H1 (cell line): ENCODE measurements around the gene WDR1. TPM values are rescaled to one million over a fixed set of nuclear protein-coding genes. Genes with fewer than 3 reads are reported as not detected.

Experiments used
- CTCF ChIA-PET: fragments of 300-600 bp; sonication (Branson Sonifier 250); formaldehyde crosslinking; loops from one replicate; lab custom pipeline; 2021; ENCODE audit not compliant: partially characterized antibody; lab: Charles Lee
- POLR2A ChIA-PET: fragments of 300-600 bp; sonication (Branson Sonifier 250); formaldehyde crosslinking; loops from one replicate; lab custom pipeline; 2021; ENCODE audit warnings: inconsistent platforms; ENCODE audit not compliant: partially characterized antibody; lab: Charles Lee
- DNase-seq, 2 experiments: peaks; one replicate each; pipeline versions ENCODE4 v3.0.0 to v3.0.0-alpha.2; 2010 to 2022; ENCODE audit warnings: low spot score in 2 of 2, low read depth in 1 of 2, mixed read lengths in 1 of 2
- FAIRE-seq: peaks from 2 replicates; lab custom pipeline; 2011; peaks lifted over from hg19 to GRCh38; lab: Jason Lieb, UNC
- H2AFZ ChIP-seq: 2 replicates; pipeline ENCODE4 v1.8.1; 2012; ENCODE audit warnings: low read length, inconsistent platforms
- H2AK5ac ChIP-seq: 2 replicates; pipeline ENCODE4 v1.6.1; 2013; ENCODE audit warnings: low read depth, low read length
- H2BK120ac ChIP-seq: replicated peaks from 2 replicates; pipeline ENCODE3; 2013; ENCODE audit warnings: low read depth, low read length, inconsistent platforms
- H2BK12ac ChIP-seq: 2 replicates; pipeline ENCODE4 v1.6.1; 2013; ENCODE audit warnings: low read depth, low read length
- H2BK15ac ChIP-seq: 2 replicates; pipeline ENCODE4 v1.6.1; 2013; ENCODE audit warnings: low read length
- H2BK20ac ChIP-seq: 2 replicates; pipeline ENCODE4 v1.6.1; 2013; ENCODE audit warnings: low read length
- H2BK5ac ChIP-seq: 2 replicates; pipeline ENCODE4 v1.6.1; 2013; ENCODE audit warnings: low read depth, low read length
- H3K14ac ChIP-seq: 2 replicates; pipeline ENCODE4 v1.6.1; 2013; ENCODE audit warnings: inconsistent platforms; ENCODE audit not compliant: insufficient read length
- H3K18ac ChIP-seq: 2 replicates; pipeline ENCODE4 v1.6.1; 2013; ENCODE audit warnings: low read length; ENCODE audit errors: extremely low read depth
- H3K23ac ChIP-seq: 2 replicates; pipeline ENCODE4 v1.6.1; 2013; ENCODE audit warnings: inconsistent platforms; ENCODE audit not compliant: insufficient read length
- H3K23me2 ChIP-seq: 2 replicates; pipeline ENCODE4 v1.6.1; 2013; ENCODE audit warnings: low read depth, low read length
- H3K27ac ChIP-seq: 2 replicates; pipeline ENCODE4 v1.6.1; 2011; ENCODE audit warnings: low read depth, low read length, inconsistent platforms
- H3K27me3 ChIP-seq, 4 experiments: replicated peaks in 1 of 4; 1 replicate in 1 of 4; 2 replicates in 3 of 4; pipeline versions ENCODE4 v1.6.1 to v1.8.1; 2011 to 2013; ENCODE audit warnings: low read length in 3 of 4, mild to moderate bottlenecking in 3 of 4, inconsistent platforms in 2 of 4, mixed read lengths in 2 of 4, moderate library complexity in 1 of 4; ENCODE audit not compliant: control insufficient read depth in 3 of 4, insufficient read depth in 3 of 4; ENCODE audit errors: extremely low read depth in 1 of 4
- H3K36me3 ChIP-seq, 4 experiments: 2 replicates each; pipeline versions ENCODE4 v1.6.1 to v1.8.1; 2011 to 2013; ENCODE audit warnings: mild to moderate bottlenecking in 4 of 4, low read length in 3 of 4, moderate library complexity in 2 of 4, control low read depth in 1 of 4, inconsistent platforms in 1 of 4; ENCODE audit not compliant: insufficient read depth in 4 of 4, control insufficient read depth in 2 of 4
- H3K4ac ChIP-seq: replicated peaks from 2 replicates; pipeline ENCODE3; 2013; ENCODE audit warnings: low read length, low read depth, mixed read lengths, inconsistent platforms; ENCODE audit not compliant: insufficient read length
- H3K4me1 ChIP-seq, 4 experiments: replicated peaks in 1 of 4; 1 replicate in 1 of 4; 2 replicates in 3 of 4; pipeline versions ENCODE4 v1.6.1 to v1.8.1; 2011 to 2013; ENCODE audit warnings: low read length in 3 of 4, inconsistent platforms in 2 of 4, mixed read lengths in 1 of 4; ENCODE audit not compliant: insufficient read depth in 4 of 4, control insufficient read depth in 3 of 4
- H3K4me2 ChIP-seq, 2 experiments: 2 replicates each; pipeline versions ENCODE4 v1.6.1 to v1.8.1; 2011 to 2013; ENCODE audit warnings: low read depth in 2 of 2, low read length in 2 of 2, control low read depth in 1 of 2, inconsistent platforms in 1 of 2, mild to moderate bottlenecking in 1 of 2; ENCODE audit not compliant: insufficient read depth in 1 of 2
- H3K4me3 ChIP-seq, 4 experiments: fragments of 200-600, 300-600 bp in 1 of 4; sonication (generic), shearing (Covaris generic), sonication (Bioruptor Twin) in 1 of 4; 2 replicates each; pipeline versions ENCODE4 v1.5.1 to v1.8.1; 2011 to 2016; ENCODE audit warnings: low read length in 4 of 4, low read depth in 3 of 4, control low read depth in 2 of 4, inconsistent platforms in 2 of 4, mild to moderate bottlenecking in 2 of 4, mixed read lengths in 1 of 4, moderate library complexity in 1 of 4; ENCODE audit not compliant: insufficient read depth in 2 of 4; ENCODE audit errors: extremely low read depth in 1 of 4
- H3K56ac ChIP-seq: replicated peaks from 2 replicates; pipeline ENCODE3; 2013; ENCODE audit warnings: low read depth, mild to moderate bottlenecking, mixed read lengths, low read length, inconsistent platforms; ENCODE audit not compliant: insufficient read length
- H3K79me1 ChIP-seq: 2 replicates; pipeline ENCODE4 v1.6.1; 2013; ENCODE audit warnings: low read depth, low read length, control low read depth
- H3K79me2 ChIP-seq, 2 experiments: 2 replicates each; pipeline versions ENCODE4 v1.6.1 to v1.8.1; 2012 to 2013; ENCODE audit warnings: low read length in 2 of 2, mild to moderate bottlenecking in 2 of 2, inconsistent platforms in 1 of 2; ENCODE audit not compliant: insufficient read depth in 2 of 2, control insufficient read depth in 1 of 2
- H3K9ac ChIP-seq, 4 experiments: replicated peaks in 1 of 4; 1 replicate in 1 of 4; 2 replicates in 3 of 4; pipeline versions ENCODE4 v1.6.1 to v1.8.1; 2011 to 2013; ENCODE audit warnings: low read depth in 3 of 4, low read length in 3 of 4, control low read depth in 2 of 4, mild to moderate bottlenecking in 2 of 4, moderate library complexity in 2 of 4, inconsistent platforms in 1 of 4; ENCODE audit errors: extremely low read depth in 1 of 4
- H3K9me3 ChIP-seq, 2 experiments: 2 replicates each; pipeline versions ENCODE4 v1.6.1 to v1.8.1; 2012 to 2013; ENCODE audit warnings: mild to moderate bottlenecking in 2 of 2, moderate library complexity in 2 of 2, control low read depth in 1 of 2, inconsistent platforms in 1 of 2, low read depth in 1 of 2, low read length in 1 of 2, mixed read lengths in 1 of 2; ENCODE audit not compliant: insufficient read depth in 2 of 2
- H4K20me1 ChIP-seq, 2 experiments: replicated peaks in 1 of 2; 2 replicates each; pipeline versions ENCODE3 to v1.8.1; 2011 to 2013; ENCODE audit warnings: inconsistent platforms in 2 of 2, low read length in 2 of 2, mild to moderate bottlenecking in 1 of 2; ENCODE audit not compliant: insufficient read depth in 2 of 2, control insufficient read depth in 1 of 2
- H4K5ac ChIP-seq: 2 replicates; pipeline ENCODE4 v1.6.1; 2013; ENCODE audit warnings: low read length, low read depth, mixed read lengths, inconsistent platforms; ENCODE audit not compliant: insufficient read length
- H4K8ac ChIP-seq: 2 replicates; pipeline ENCODE4 v1.8.0; 2013; ENCODE audit warnings: mild to moderate bottlenecking, moderate library complexity, low read length, inconsistent platforms; ENCODE audit not compliant: insufficient read depth; ENCODE audit errors: extremely low read depth
- H4K91ac ChIP-seq: replicated peaks from 2 replicates; pipeline ENCODE3; 2013; ENCODE audit warnings: low read length, mixed read lengths, inconsistent platforms; ENCODE audit not compliant: insufficient read length
- CEBPB ChIP-seq: IDR thresholded peaks from 2 replicates; pipeline ENCODE4 v1.6.1; 2012; ENCODE audit warnings: low read depth, low read length
- PHF8 ChIP-seq: fragments of 200-600 bp; sonication (generic); conservative IDR thresholded peaks from 2 replicates; pipeline ENCODE4 v1.7.1; 2012; ENCODE audit warnings: low read depth, mild to moderate bottlenecking, inconsistent platforms, low read length, moderate library complexity
- SAP30 ChIP-seq: fragments of 300-600 bp; sonication (generic); IDR thresholded peaks from 2 replicates; pipeline ENCODE4 v1.7.1; 2012; ENCODE audit warnings: low read length, moderate library complexity, mild to moderate bottlenecking, inconsistent platforms; ENCODE audit not compliant: insufficient read depth, insufficient replicate concordance
- TEAD4 ChIP-seq: IDR thresholded peaks from 2 replicates; pipeline ENCODE4 v1.6.1; 2012; ENCODE audit warnings: low read depth, low read length, inconsistent platforms, mixed read lengths
- WGBS, 2 experiments: shearing (Covaris generic) in 1 of 2; methylation state at CpG; one replicate each; pipeline versions ENCODE4 v1.1.6 to v1.1.7; 2013 to 2015; ENCODE audit warnings: low lambda C conversion rate in 2 of 2, mixed read lengths in 2 of 2, inconsistent platforms in 1 of 2, low coverage in 1 of 2, missing lambda C conversion rate in 1 of 2; ENCODE audit not compliant: insufficient replicate concordance in 2 of 2, insufficient coverage in 1 of 2, insufficient read length in 1 of 2; ENCODE audit errors: extremely low coverage in 1 of 2, missing lambda C conversion rate in 1 of 2; 5-methylcytosine and 5-hydroxymethylcytosine counted together
- polyA plus RNA-seq, 7 experiments: library from polyadenylated mRNA; depleted of rRNA in 3 of 7; stranded (reverse) in 5 of 7; unstranded in 2 of 7; fragments of >200 nt in 5 of 7; fragments of 200-250 nt in 2 of 7; gene quantifications; 1 replicate in 5 of 7; 2 replicates in 1 of 7; 4 replicates in 1 of 7; pipeline versions ENCODE4 v1.2.1 to v1.2.3, GENCODE V29; 2011 to 2013; ENCODE audit warnings: missing spikeins in 2 of 7, mixed read lengths in 2 of 7
- total RNA-seq: library from RNA; stranded (reverse); fragmentation: NEBNext Ultra II Directional; extraction: Animal tissue kit (Norgen Biotek cat#: 25700); gene quantifications from 2 replicates; pipeline ENCODE4 v1.2.1, GENCODE V29; 2021

WDR1 gene
- total and polyA plus RNA-seq, 2 of the 8 experiments (the other 6 are each of a cell fraction or from before 2014, with no cell fraction given): 315 to 377 TPM

DNA sequence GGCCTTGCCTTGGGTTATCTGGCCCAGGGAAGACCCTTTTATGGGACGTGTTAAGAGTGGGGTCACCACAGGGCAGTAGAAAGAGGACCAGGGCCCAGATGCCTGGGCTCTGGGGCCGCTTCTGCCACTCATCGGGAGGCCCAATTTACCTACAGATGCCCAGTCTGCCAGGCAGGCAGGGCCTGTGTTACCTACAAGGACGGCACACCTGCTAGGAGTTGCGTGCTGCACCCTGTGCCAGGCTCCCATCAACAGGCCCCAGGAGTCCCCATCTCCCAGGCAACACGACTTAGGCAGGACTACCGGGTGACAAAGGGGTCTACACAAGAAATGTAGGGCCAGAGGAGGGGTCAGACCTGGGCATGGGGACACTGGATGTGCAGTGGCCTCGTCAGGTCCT lies 34.6 kb downstream of the WDR1 start:
- Histone ChIP-seq H3K56ac (no peak overlapping the region), H3K23me2 (no peaks in the 10 kb centered on the region), H4K20me1 (peaks cover 13 to 37% of the 10 kb centered on the region in 2 experiments), H3K9me3 (no peaks in the 10 kb centered on the region), H3K4me1 (no peaks in the 10 kb centered on the region), H3K79me2 (no peaks in the 10 kb centered on the region; a peak in 1 of 4 replicates), H3K27me3 (no peaks in the 10 kb centered on the region), H2AFZ (no peak overlapping the region), H4K91ac (no peak overlapping the region), H3K4me2 (no peak overlapping the region), H4K5ac (no peak overlapping the region), H3K79me1 (peaks cover 2% of the 10 kb centered on the region; the same call in 1 of the 2 replicates), H2BK20ac (no peak overlapping the region), H3K4me3 (no peak overlapping the region), H3K18ac (no peak overlapping the region), H2BK5ac (no peak overlapping the region), H3K9ac (no peak overlapping the region), H3K23ac (no peak overlapping the region), H3K14ac (no peak overlapping the region), H3K4ac (no peak overlapping the region), H2BK12ac (no peak overlapping the region), H2AK5ac (no peak overlapping the region), H2BK15ac (no peak overlapping the region), H2BK120ac (no peak overlapping the region), H3K27ac (no peak overlapping the region), H3K36me3 (peaks cover 66 to 99% (median 94%) of the 10 kb centered on the region in 4 experiments), H4K8ac (no peak overlapping the region)
- POLR2A ChIA-PET: interaction anchor here (1.5 kb wide), 1 partner anchor 11 kb away, joined by 4 read pairs; no protein-coding TSS in a partner anchor
- FAIRE-seq (no peak), DNase-seq (no peak)
- CTCF ChIA-PET: no interaction called here
- no peak for TF ChIP-seq SAP30
- TF ChIP-seq PHF8: no peak
- no peak for TF ChIP-seq CEBPB
- no peak for TF ChIP-seq TEAD4
- TF ChIP-seq, all 59 proteins: peak for 0
- WGBS, 2 experiments: 90% methylated on average over 8 of the region's 8 CpGs; no CpG with 5 or more reads in 1 of the 2 experiments
